ENCODE measurements around the gene ACR.
"Not testable (repeated sequence)": the region's sequence is repeated elsewhere in the genome, so short reads cannot be mapped to it uniquely, and the experiment has no call there.

ACR gene

GRCh38 chr22:50785289-50785688, 47.3 kb downstream of the ACR start:
- not testable (repeated sequence) for DNase-seq

GRCh38 chr22:50786936-50787335, 48.9 kb downstream of the ACR start:
- DNase-seq, result peak; percentile 21

Measured in activated CD4-positive, alpha-beta T cell treated with anti-CD3 and anti-CD28 coated beads, Interleukin-2, Interleukin-6, amounts not matched to agents 100 ng/mL and 50 ng/mL, durations not matched to agents 16 hours and 8 hours (primary cell).